ENCODE data around the gene HINT2. TPM values are rescaled to one million over a fixed set of nuclear protein-coding genes. Genes with fewer than 3 reads are reported as not detected.

HINT2 gene
- total RNA-seq, 1 experiment from 2014 or later = 110 TPM

- no peak overlapping the region for H3K4me3 Mint-ChIP-seq (ENCODE audit: unreplicated experiment)
- intact Hi-C loops (cut with micrococcal nuclease; ENCODE audit: unreplicated experiment) = no loop called here
Observed at GRCh38 chr9:35847792-35848572, 33.1 kb upstream of the HINT2 start.

GRCh38 chr9:35845824-35846771 is 31.3 kb upstream of the HINT2 start:
- Histone ChIP-seq H3K4me3 (ENCODE audit: low read depth, low read length) (no peak overlapping the region), H3K27me3 (replicated peaks; ENCODE audit: control insufficient read depth, insufficient read depth, low read length) (no peaks in the 10 kb centered on the region), H3K4me1 (peaks cover 4% of the 10 kb centered on the region; the same call in 1 of the 2 replicates), H3K9me3 (no peaks in the 10 kb centered on the region), H3K36me3 (ENCODE audit: control insufficient read depth, insufficient read depth, low read length) (no peaks in the 10 kb centered on the region)
- POLR2A ChIA-PET = no interaction called here
- Mint-ChIP-seq H3K36me3 (ENCODE audit: insufficient read depth, unreplicated experiment) (no peaks in the 10 kb centered on the region), H3K9me3 (ENCODE audit: unreplicated experiment) (no peaks in the 10 kb centered on the region), H3K27ac (ENCODE audit: unreplicated experiment) (no peak overlapping the region), H3K27me3 (ENCODE audit: insufficient read depth, unreplicated experiment) (no peaks in the 10 kb centered on the region), H3K4me1 (ENCODE audit: low read depth, unreplicated experiment) (peaks cover 7% of the 10 kb centered on the region), H3K4me3 (ENCODE audit: unreplicated experiment) (no peak overlapping the region)
- CTCF ChIA-PET = no interaction called here
- BruUV-seq (replicated peaks) = no TSS peak
- DNase-seq = no peak
- intact Hi-C loops (cut with micrococcal nuclease; ENCODE audit: unreplicated experiment) = no loop called here
- TF ChIP-seq CTCF (IDR thresholded peaks at IDR 0.05; ENCODE audit: insufficient read depth in 1 of 2, low read depth in 1 of 2, low read length in 1 of 2, severe bottlenecking in 1 of 2, unreplicated experiment in 1 of 2) = no peak

More at GRCh38 chr9:35847792-35848572, 33.1 kb upstream of the HINT2 start:
- Histone ChIP-seq H3K4me3 (ENCODE audit: low read depth, low read length) (no peak overlapping the region), H3K27me3 (replicated peaks; ENCODE audit: control insufficient read depth, insufficient read depth, low read length) (no peaks in the 10 kb centered on the region), H3K36me3 (ENCODE audit: control insufficient read depth, insufficient read depth, low read length) (no peaks in the 10 kb centered on the region), H3K4me1 (no peaks in the 10 kb centered on the region), H3K9me3 (no peaks in the 10 kb centered on the region)
- ChIA-PET CTCF (no interaction called here), POLR2A (no interaction called here)
- peaks cover 7% of the 10 kb centered on the region for H3K4me1 Mint-ChIP-seq (ENCODE audit: low read depth, unreplicated experiment)
- H3K9me3 Mint-ChIP-seq (ENCODE audit: unreplicated experiment) = no peaks in the 10 kb centered on the region
- DNase-seq = no peak
- TF ChIP-seq CTCF (IDR thresholded peaks at IDR 0.05; ENCODE audit: insufficient read depth in 1 of 2, low read depth in 1 of 2, low read length in 1 of 2, severe bottlenecking in 1 of 2, unreplicated experiment in 1 of 2) = no peak
- no TSS peak for BruUV-seq (replicated peaks)
- no peak overlapping the region for H3K27ac Mint-ChIP-seq (ENCODE audit: unreplicated experiment)
- no peaks in the 10 kb centered on the region for H3K27me3 Mint-ChIP-seq (ENCODE audit: insufficient read depth, unreplicated experiment)
- H3K36me3 Mint-ChIP-seq (ENCODE audit: insufficient read depth, unreplicated experiment) = no peaks in the 10 kb centered on the region

DNA sequence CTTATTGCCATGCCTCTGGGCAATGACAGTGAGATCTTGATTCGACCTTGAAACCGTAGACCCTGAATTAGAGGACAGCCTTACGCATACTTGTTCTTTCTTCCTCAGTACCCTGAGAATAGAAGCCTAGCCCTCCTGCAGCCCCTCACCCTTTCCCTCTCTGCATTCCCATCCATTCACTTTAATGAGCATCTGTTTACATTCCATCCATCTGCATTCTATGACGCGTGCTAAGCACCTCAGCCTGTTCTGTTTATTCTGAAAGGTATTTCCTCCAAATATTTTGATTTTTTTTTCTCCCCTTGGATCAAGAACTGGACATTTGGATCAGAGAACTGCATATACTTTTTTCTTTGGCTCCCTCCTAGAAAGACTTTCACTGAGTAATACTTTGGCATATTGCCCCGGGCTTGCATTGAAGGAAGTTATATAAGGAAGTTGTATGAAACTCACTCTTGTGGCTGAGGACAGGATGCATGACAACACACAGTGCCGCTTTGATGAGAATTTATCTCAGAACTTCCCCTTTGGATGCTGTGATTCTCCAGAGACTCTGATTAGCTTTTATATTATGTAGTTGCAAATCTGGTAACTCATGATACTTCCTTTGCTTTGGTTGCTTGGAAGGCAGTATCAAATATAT is 29.9 kb upstream of the HINT2 start:
- Mint-ChIP-seq H3K27me3 (ENCODE audit: insufficient read depth, unreplicated experiment) (no peaks in the 10 kb centered on the region), H3K27ac (ENCODE audit: unreplicated experiment) (no peak overlapping the region), H3K36me3 (ENCODE audit: insufficient read depth, unreplicated experiment) (no peaks in the 10 kb centered on the region), H3K4me1 (ENCODE audit: low read depth, unreplicated experiment) (peaks cover 15% of the 10 kb centered on the region), H3K4me3 (ENCODE audit: unreplicated experiment) (no peak overlapping the region), H3K9me3 (ENCODE audit: unreplicated experiment) (no peaks in the 10 kb centered on the region)
- DNase-seq = no peak
- TF ChIP-seq CTCF (IDR thresholded peaks at IDR 0.05; ENCODE audit: insufficient read depth in 1 of 2, low read depth in 1 of 2, low read length in 1 of 2, severe bottlenecking in 1 of 2, unreplicated experiment in 1 of 2) = no peak
- no TSS peak for BruUV-seq (replicated peaks)
- intact Hi-C loops (cut with micrococcal nuclease; ENCODE audit: unreplicated experiment) = no loop called here
- peaks cover 4% of the 10 kb centered on the region; the same call in 1 of the 2 replicates for H3K4me1 ChIP-seq
- no peaks in the 10 kb centered on the region for H3K36me3 ChIP-seq (ENCODE audit: control insufficient read depth, insufficient read depth, low read length)
- ChIA-PET CTCF (no interaction called here), POLR2A (no interaction called here)
- H3K4me3 ChIP-seq (ENCODE audit: low read depth, low read length) = no peak overlapping the region
- no peaks in the 10 kb centered on the region for H3K9me3 ChIP-seq
- no peaks in the 10 kb centered on the region for H3K27me3 ChIP-seq (replicated peaks; ENCODE audit: control insufficient read depth, insufficient read depth, low read length)

Measured in Caco-2 (cell line).